ENCODE results near the gene BLVRB.

GRCh38 chr19:40414542-40415535, 50.7 kb downstream of the BLVRB start:
- no peak for TF ChIP-seq EZH2 (optimal IDR thresholded peaks at IDR 0.05; ENCODE audit: low read depth, low read length)
- TF ChIP-seq, protein P1, sequence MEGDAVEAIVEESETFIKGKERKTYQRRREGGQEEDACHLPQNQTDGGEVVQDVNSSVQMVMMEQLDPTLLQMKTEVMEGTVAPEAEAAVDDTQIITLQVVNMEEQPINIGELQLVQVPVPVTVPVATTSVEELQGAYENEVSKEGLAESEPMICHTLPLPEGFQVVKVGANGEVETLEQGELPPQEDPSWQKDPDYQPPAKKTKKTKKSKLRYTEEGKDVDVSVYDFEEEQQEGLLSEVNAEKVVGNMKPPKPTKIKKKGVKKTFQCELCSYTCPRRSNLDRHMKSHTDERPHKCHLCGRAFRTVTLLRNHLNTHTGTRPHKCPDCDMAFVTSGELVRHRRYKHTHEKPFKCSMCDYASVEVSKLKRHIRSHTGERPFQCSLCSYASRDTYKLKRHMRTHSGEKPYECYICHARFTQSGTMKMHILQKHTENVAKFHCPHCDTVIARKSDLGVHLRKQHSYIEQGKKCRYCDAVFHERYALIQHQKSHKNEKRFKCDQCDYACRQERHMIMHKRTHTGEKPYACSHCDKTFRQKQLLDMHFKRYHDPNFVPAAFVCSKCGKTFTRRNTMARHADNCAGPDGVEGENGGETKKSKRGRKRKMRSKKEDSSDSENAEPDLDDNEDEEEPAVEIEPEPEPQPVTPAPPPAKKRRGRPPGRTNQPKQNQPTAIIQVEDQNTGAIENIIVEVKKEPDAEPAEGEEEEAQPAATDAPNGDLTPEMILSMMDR (IDR thresholded peaks at IDR 0.05; ENCODE audit: low read length): no peak
